GM21786 (cell line): Measurements from ENCODE around the gene SLC25A6.
"Not testable (repeated sequence)": the region's sequence is repeated elsewhere in the genome, so short reads cannot be mapped to it uniquely, and the experiment has no call there.

Experiments
- ATAC-seq: cut with Tn5 transposase; IDR thresholded peaks from one replicate; pipeline ENCODE4 v1.9.1; 2021; ENCODE audit not compliant: unreplicated experiment

SLC25A6 gene

GRCh38 chrX:1391707-1392375 lies at the start of gene SLC25A6:
Gene SLC25A6 (minus strand): TSS chrX:1392113. CDS start chrX:1392009, 104 bp downstream.
- ATAC-seq: peak; percentile 93

DNA sequence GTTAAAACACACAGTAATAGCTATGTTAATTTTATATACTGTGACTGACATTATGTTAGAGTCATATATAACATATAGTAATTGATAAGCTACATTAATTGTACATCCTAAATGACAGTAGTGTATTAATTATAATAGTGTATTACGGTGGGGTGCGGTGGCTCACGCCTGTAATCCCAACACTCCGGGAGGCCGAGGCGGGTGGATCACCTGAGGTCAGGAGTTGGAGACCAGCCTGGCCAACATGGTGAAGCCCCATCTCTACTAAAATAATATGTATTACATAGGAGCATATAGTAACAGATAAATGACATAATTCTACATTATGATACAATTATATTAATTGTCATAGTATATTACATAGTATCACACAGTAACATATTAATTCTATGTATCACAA lies 48.6 kb upstream of the SLC25A6 start:
- ATAC-seq: no peak

DNA sequence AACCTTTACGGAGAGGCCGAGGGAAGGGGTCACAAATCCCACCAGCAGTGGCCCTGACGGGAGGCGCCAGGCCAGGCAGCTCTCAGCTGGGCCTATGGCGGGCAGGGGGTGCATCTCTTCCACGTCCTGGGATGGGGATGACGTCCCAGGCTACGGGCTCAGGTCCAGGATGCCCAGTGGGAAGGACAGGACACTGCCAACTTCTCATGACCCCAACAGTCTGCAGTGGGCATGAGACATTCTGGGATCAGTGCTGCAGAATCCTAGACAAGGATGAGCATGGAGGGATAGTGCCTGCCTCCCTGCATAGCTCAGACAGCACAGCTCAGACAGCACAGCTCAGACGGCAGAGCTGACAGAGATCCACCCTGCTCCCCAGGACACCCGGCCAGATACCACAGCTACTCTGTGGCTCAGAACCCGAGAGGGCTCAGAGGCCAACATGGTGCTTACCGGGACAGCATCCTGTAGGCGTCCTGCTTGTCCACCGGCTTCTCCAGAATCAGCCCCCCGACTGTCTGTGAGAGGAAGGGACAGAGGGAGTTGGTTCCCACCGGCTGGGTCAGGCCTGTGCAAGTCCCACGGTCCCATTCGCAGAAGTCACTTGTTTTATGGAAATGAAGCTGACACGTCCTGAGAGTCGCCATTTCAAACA lies 43.5 kb upstream of the SLC25A6 start:
- no peak for ATAC-seq

GRCh38 chrX:1434871-1435240 lies 42.9 kb upstream of the SLC25A6 start:
- no peak for ATAC-seq

- no peak for ATAC-seq
Measured at GRCh38 chrX:1433646-1434357, 41.9 kb upstream of the SLC25A6 start.

DNA sequence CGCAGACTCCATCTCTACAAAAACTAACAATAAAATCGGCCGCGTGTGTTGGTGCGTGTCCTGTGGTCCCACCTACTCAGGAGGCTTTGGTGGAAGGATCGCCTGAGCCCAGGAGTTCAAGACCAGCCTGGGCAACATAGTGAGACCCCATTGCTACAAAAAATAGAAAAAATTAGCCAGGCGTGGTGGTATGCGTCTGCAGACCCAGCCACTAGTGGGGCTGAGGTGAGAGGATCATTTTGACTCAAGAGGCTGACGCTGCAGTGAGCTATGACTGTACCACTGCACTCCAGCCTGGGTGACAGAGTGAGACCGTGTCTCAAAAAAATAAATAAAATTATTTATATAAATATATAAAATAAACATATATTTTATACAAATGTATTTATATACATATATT lies 38.5 kb upstream of the SLC25A6 start:
- ATAC-seq: no peak

- ATAC-seq: no peak
Measured at GRCh38 chrX:1427756-1428155, 35.8 kb upstream of the SLC25A6 start.

DNA sequence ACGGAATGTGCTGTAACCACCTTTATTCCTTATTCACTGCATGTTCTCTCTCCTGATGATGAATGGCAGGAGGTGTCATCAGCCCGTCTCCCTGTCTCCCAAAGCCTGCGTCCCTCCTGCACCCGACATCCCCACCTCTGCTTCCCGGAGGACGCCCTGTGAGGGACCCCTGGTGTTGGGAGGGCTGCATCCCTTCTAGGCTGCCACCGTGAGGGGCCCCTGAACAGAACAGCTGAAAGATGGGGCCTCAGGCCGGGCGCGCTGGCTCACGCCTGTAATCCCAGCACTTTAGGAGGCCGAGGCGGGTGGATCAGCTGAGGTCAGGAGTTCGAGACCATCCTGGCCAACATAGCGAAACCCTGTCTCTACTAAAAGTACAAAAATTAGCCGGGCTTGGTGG lies 34.4 kb upstream of the SLC25A6 start:
- not testable (repeated sequence) for ATAC-seq

GRCh38 chrX:1425381-1425780 lies 33.5 kb upstream of the SLC25A6 start:
- no peak for ATAC-seq

- ATAC-seq: no peak
Measured at GRCh38 chrX:1424147-1424851, 32.4 kb upstream of the SLC25A6 start.

DNA sequence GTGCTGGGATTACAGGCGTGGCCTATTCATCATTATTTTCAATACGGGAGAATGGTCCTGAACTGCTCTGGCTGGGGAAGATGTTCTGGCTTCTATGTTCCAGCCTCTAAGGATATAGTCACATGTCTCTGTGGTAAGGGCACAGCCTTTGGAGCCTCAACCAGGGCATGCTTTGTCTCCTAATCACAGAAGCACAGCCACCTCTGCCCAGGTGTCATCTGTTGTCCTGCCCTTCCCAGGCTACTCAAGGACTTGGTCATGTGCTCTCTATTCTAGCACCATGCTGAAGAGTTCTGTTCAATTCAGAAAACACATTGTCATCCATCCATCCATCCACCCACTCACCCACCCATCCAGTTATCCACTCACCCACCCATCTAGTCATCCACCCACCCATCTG lies 31.3 kb upstream of the SLC25A6 start:
- no peak for ATAC-seq

GRCh38 chrX:1422135-1422465 lies 30.2 kb upstream of the SLC25A6 start:
- ATAC-seq: no peak

DNA sequence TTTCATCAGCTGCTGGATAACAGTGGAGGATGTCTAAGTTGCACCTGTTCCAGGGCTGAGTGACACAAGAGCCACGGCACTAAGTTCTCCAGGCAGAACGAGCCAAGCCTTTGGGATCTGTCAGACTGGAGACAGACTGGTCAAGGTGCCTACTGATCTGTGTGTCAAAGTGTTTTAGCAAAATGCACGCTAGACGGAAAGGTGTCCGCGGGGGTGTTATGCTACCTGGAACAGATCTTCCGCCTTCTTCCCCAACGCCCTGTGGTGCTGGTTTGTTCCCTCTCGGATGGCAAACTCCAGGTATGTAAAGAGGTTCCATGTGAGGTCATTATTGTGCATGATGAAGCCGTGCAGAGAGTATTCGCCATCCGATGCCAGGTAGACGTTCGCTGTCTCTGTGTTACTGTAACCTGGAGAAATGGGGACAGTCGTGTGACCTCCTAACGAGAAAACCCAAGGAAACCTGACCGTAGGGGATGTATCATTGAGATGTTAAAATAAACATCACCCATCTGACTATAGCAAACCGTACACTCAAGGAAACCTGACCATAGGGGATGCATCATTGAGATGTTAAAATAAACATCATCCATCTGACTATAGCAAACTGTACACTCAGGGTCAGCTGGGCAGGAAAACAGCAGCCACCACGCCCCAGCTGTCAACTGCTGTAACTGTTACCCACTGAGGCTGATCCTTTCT lies 29.7 kb upstream of the SLC25A6 start:
- no peak for ATAC-seq

GRCh38 chrX:1420371-1420770 lies 28.5 kb upstream of the SLC25A6 start:
- ATAC-seq: no peak

- no peak for ATAC-seq
Measured at GRCh38 chrX:1419545-1420355, 27.8 kb upstream of the SLC25A6 start.

DNA sequence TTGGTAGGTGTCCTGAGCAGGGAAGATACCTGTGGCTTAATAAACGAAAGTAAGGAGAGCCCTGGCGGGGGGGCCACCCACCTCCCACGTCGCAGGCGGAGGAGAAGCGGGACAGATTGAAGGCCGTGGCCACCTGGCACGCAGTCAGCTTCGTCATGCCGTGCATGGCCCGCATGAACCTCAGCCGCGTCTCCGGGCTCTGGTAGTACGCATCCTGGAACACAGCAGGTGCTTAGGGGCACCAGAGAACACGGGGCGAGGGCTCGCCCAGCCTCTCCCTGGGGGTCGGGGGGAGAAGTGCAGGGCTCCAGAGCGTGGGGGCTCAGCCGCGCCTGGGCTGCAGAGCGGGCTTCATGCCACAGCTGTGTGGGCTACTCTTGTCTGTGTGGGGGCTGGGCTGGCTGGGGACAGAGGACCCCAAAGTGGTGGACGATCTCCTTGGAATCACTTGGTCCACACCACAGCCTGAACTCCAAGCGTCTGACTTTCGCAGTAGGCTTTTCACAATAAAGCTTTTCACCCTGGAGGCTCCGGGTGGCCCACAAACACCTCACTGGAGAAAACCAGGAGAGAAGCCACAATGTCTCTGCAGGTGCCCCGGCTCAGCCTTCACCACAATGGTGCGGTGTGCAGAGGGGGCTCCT lies 27.1 kb upstream of the SLC25A6 start:
- no peak for ATAC-seq

DNA sequence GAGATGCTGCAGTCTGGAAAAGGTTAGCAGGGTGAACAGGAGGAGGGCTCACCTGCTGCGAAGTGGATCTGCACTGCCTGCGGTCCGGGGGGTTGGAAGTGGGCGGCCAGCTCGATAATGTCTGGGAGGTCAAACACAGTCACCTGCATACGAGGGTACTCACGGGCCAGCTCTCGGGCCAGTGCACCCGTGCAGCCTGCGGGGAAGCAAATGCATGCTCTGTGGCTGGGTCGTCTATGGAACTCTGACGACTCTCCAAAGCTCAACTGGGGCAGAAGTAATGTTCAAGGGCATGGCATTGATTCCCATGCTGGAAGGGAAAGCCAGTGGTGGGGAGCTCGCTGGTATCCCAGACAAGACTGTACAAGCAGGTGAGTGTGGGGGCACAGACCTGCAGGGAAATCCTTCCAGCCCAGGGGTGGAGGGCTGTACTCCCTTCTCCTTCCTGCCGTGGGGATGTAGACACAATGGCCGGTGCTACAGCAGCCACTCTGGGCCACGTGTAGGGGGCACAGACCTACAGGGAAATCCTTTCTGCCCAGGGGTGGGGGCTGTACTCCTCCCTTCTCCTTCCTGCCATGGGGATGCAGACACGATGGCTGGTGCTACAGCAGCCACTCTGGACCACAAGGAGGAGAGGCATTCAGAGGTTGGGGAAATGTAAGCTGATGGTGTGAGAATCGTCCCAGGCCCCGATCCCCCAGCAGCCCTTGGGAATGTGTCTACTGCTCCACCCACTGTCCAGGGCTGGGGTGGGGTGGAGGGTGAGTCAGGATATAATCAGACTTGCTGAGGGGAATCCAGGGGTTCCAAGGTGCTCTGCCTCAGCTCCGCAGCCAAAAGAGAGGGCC lies 26.2 kb upstream of the SLC25A6 start:
- ATAC-seq: no peak

DNA sequence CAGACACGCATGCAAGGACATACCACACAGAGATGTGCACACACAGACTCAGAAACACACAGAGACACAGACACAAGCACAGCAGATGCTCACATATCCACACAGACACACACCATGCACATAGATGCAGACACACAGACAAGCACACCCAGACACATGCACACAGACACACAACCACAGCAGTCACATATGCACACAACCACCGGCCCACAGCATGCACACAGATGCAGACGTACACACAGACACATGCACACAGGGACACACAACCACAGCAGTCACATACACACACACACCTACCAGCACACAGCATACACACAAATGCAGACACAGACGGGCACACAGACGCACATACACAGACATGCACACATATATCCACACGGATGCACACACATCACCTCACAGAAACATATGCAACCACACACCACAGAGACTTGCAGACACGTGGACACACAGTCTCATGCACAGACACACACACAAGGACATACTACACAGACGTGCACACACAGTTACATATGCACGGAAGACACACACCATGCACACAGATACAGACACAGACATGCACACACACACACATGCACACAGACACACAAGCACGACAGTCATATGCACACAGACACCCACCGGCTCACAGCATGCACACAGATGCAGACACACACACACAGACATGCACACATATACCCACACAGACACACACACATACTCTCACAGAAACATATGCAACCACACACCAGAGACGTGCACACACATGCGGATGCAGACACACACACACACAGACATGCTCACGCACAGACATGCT lies 25.2 kb upstream of the SLC25A6 start:
- ATAC-seq: no peak
